Activated CD4-positive, alpha-beta T cell treated with anti-CD3 and anti-CD28 coated beads, Interleukin-2, amount 10 ng/mL, durations not matched to agents 7 days and 5 days (primary cell): Measurements from ENCODE around the gene NR3C2. TPM values are rescaled to one million over a fixed set of nuclear protein-coding genes. Genes with fewer than 3 reads are reported as not detected.
A peak's percentile ranks its signal among the peaks of the same experiment; 100 is the strongest.

Experiments
- CTCF ChIA-PET: fragments of 350-600 bp; sonication (Branson Sonifier 250); formaldehyde crosslinking; loops from one replicate; lab custom pipeline; 2021; ENCODE audit warnings: antibody characterized with exemption; lab: Charles Lee
- POLR2A ChIA-PET: fragments of 350-600 bp; sonication (Branson Sonifier 250); formaldehyde crosslinking; loops from one replicate; lab custom pipeline; 2021; ENCODE audit warnings: antibody characterized with exemption; lab: Charles Lee
- DNase-seq: peaks from one replicate; pipeline ENCODE4 v3.0.0-alpha.2; 2020
- H3K27ac Mint-ChIP-seq: one replicate; pipeline ENCODE4 v1.8.0; 2021; ENCODE audit warnings: mild to moderate bottlenecking, moderate library complexity, mixed read lengths
- H3K27me3 Mint-ChIP-seq: one replicate; pipeline ENCODE4 v1.8.0; 2021; ENCODE audit warnings: mixed read lengths
- H3K36me3 Mint-ChIP-seq: one replicate; pipeline ENCODE4 v1.8.0; 2021; ENCODE audit warnings: low read depth, mixed read lengths
- H3K4me1 Mint-ChIP-seq: one replicate; pipeline ENCODE4 v1.8.0; 2021; ENCODE audit warnings: mixed read lengths
- H3K4me3 Mint-ChIP-seq: one replicate; pipeline ENCODE4 v1.8.0; 2021; ENCODE audit warnings: mild to moderate bottlenecking, moderate library complexity, mixed read lengths
- H3K9me3 Mint-ChIP-seq: one replicate; pipeline ENCODE4 v1.8.0; 2021; ENCODE audit warnings: mixed read lengths
- total RNA-seq, 2 experiments: library from RNA; stranded (reverse); gene quantifications; one replicate each; pipeline ENCODE4 v1.2.3, GENCODE V29; 2021

The NR3C2 gene
- total RNA-seq, 2 experiments from 2014 or later: 4.1 to 5.1 TPM

GRCh38 chr4:148235809-148236208 is 206.4 kb downstream of the NR3C2 start:
- POLR2A ChIA-PET: no interaction called here
- CTCF ChIA-PET: no interaction called here

GRCh38 chr4:148229798-148230197 is 212.4 kb downstream of the NR3C2 start:
- no peak overlapping the region for H3K4me3 Mint-ChIP-seq
- H3K27me3 Mint-ChIP-seq: no peaks in the 10 kb centered on the region
- H3K27ac Mint-ChIP-seq: no peak overlapping the region
- POLR2A ChIA-PET: no interaction called here
- no peaks in the 10 kb centered on the region for H3K4me1 Mint-ChIP-seq
- DNase-seq: no peak
- H3K36me3 Mint-ChIP-seq: no peaks in the 10 kb centered on the region
- peaks cover 3% of the 10 kb centered on the region for H3K9me3 Mint-ChIP-seq
- CTCF ChIA-PET: interaction anchor here (1.0 to 1.1 kb wide), 2 partner anchors 11 to 13 kb away, joined by 3 read pairs; no protein-coding TSS in a partner anchor

More at GRCh38 chr4:148235809-148236208, 206.4 kb downstream of the NR3C2 start:
- DNase-seq: no peak
- peaks cover 3% of the 10 kb centered on the region for H3K9me3 Mint-ChIP-seq
- H3K4me1 Mint-ChIP-seq: peaks cover 2% of the 10 kb centered on the region
- H3K27ac Mint-ChIP-seq: no peak overlapping the region
- H3K4me3 Mint-ChIP-seq: no peak overlapping the region
- H3K36me3 Mint-ChIP-seq: no peaks in the 10 kb centered on the region
- H3K27me3 Mint-ChIP-seq: no peaks in the 10 kb centered on the region

DNA sequence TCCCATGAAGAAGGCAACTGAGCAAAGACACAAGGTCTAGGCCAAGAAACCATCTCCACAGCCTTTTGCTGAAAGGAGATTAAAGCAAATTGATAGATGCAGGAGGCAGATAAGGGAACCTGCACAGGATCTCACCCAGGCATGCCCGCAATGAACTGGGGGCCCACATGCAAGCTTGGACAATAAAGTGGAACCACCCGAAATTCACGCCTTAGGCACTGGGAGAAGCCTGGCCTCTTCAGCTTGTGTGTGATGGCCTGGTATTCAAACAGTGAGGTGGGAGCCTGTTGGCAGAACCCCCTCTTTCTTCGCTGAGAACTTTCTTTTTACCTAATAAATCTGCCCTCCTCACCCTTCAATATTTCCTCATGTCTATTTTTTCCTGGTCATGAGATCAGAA is 213.2 kb downstream of the NR3C2 start:
- ChIA-PET POLR2A (no interaction called here), CTCF (interaction anchor here (1.0 to 1.1 kb wide), 2 partner anchors 12 kb away, joined by 3 read pairs; no protein-coding TSS in a partner anchor)
- Mint-ChIP-seq H3K27ac (no peak overlapping the region), H3K4me3 (no peak overlapping the region), H3K4me1 (no peaks in the 10 kb centered on the region), H3K27me3 (no peaks in the 10 kb centered on the region), H3K36me3 (no peaks in the 10 kb centered on the region), H3K9me3 (peaks cover 3% of the 10 kb centered on the region)
- no peak for DNase-seq

- Mint-ChIP-seq H3K4me1 (no peaks in the 10 kb centered on the region), H3K27ac (no peak overlapping the region), H3K27me3 (no peaks in the 10 kb centered on the region), H3K4me3 (no peak overlapping the region), H3K36me3 (no peaks in the 10 kb centered on the region), H3K9me3 (no peaks in the 10 kb centered on the region)
- no peak for DNase-seq
- ChIA-PET POLR2A (no interaction called here), CTCF (no interaction called here)
Observed at GRCh38 chr4:148227147-148227546, 215.1 kb downstream of the NR3C2 start.

GRCh38 chr4:148226341-148226740 is 215.9 kb downstream of the NR3C2 start:
- Mint-ChIP-seq H3K4me1 (no peaks in the 10 kb centered on the region), H3K4me3 (no peak overlapping the region), H3K36me3 (no peaks in the 10 kb centered on the region), H3K9me3 (no peaks in the 10 kb centered on the region), H3K27ac (no peak overlapping the region), H3K27me3 (no peaks in the 10 kb centered on the region)
- ChIA-PET CTCF (no interaction called here), POLR2A (no interaction called here)
- DNase-seq: no peak

DNA sequence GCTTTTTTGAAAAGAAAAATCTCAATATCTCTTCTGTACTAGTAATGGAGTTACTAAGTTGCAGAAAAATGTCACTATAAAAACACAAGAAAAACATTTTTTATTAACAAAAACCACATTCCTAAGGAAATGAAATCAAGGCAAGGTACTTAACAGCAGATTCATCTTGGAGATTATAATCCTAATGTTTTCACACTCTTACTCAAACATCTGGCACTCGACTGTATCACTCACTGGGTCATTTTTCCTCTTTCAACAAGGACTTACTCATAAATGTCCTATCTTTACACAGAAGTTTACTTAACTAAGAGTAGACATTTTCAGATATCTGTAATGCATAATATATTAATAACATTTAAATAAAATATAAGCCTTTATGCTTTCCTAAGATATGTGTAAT is 216.6 kb downstream of the NR3C2 start:
- Mint-ChIP-seq H3K4me3 (no peak overlapping the region), H3K9me3 (no peaks in the 10 kb centered on the region), H3K36me3 (no peaks in the 10 kb centered on the region), H3K4me1 (no peaks in the 10 kb centered on the region), H3K27me3 (no peaks in the 10 kb centered on the region), H3K27ac (no peak overlapping the region)
- ChIA-PET CTCF (no interaction called here), POLR2A (no interaction called here)
- no peak for DNase-seq

DNA sequence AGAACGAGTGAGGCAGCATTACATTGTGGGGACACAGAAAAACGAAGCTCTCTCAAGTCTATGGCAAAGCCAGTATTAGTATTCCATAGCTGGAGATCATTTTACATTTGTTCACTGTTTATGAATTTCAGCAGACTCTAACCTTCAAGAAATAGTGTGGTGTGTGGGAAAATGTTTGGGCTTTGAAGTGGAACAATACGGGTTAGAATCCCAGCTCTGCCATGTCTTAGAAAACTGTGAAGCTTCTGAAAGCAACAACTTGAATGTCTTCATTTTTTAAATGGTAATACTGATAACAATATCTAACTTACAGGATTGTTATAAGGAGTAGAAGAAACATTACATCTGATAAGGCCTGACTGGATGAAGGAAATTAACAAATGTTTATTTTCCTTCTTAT is 217.7 kb downstream of the NR3C2 start:
- H3K36me3 Mint-ChIP-seq: no peaks in the 10 kb centered on the region

GRCh38 chr4:148222991-148223660 is 219.1 kb downstream of the NR3C2 start:
- Mint-ChIP-seq H3K36me3 (no peaks in the 10 kb centered on the region), H3K27ac (no peak overlapping the region), H3K4me3 (no peak overlapping the region), H3K9me3 (no peaks in the 10 kb centered on the region), H3K27me3 (no peaks in the 10 kb centered on the region), H3K4me1 (peaks cover 7% of the 10 kb centered on the region)
- ChIA-PET CTCF (interaction anchor here (1.2 kb wide), 1 partner anchor 21 kb away, joined by 3 read pairs; no protein-coding TSS in a partner anchor), POLR2A (no interaction called here)
- DNase-seq: no peak

More for the DNA sequence above, 217.7 kb downstream of the NR3C2 start:
- H3K4me3 Mint-ChIP-seq: no peak overlapping the region
- no peaks in the 10 kb centered on the region for H3K4me1 Mint-ChIP-seq
- no peaks in the 10 kb centered on the region for H3K27me3 Mint-ChIP-seq
- DNase-seq: no peak
- ChIA-PET CTCF (interaction anchor here (0.9 to 1.0 kb wide), 2 partner anchors 9 to 13 kb away, joined by 3 read pairs; no protein-coding TSS in a partner anchor), POLR2A (no interaction called here)
- no peaks in the 10 kb centered on the region for H3K9me3 Mint-ChIP-seq
- no peak overlapping the region for H3K27ac Mint-ChIP-seq

- Mint-ChIP-seq H3K27ac (peak overlapping the region; percentile 92), H3K9me3 (no peaks in the 10 kb centered on the region), H3K4me3 (peak overlapping the region; percentile 61), H3K4me1 (peaks cover 29% of the 10 kb centered on the region), H3K27me3 (no peaks in the 10 kb centered on the region), H3K36me3 (peaks cover 1% of the 10 kb centered on the region)
- ChIA-PET CTCF (interaction anchor here (0.9 kb wide), 1 partner anchor 12 kb away, joined by 3 read pairs; no protein-coding TSS in a partner anchor), POLR2A (no interaction called here)
- peak; percentile 57 for DNase-seq
Observed at GRCh38 chr4:148216866-148217814, 225.1 kb downstream of the NR3C2 start.

- H3K4me1 Mint-ChIP-seq: peaks cover 29% of the 10 kb centered on the region
- no peak for DNase-seq
- peak overlapping the region; percentile 92 for H3K27ac Mint-ChIP-seq
- H3K36me3 Mint-ChIP-seq: peaks cover 1% of the 10 kb centered on the region
- CTCF ChIA-PET: interaction anchor here (0.9 kb wide), 1 partner anchor 13 kb away, joined by 3 read pairs; no protein-coding TSS in a partner anchor
- no peaks in the 10 kb centered on the region for H3K9me3 Mint-ChIP-seq
- POLR2A ChIA-PET: no interaction called here
- no peaks in the 10 kb centered on the region for H3K27me3 Mint-ChIP-seq
- peak overlapping the region; percentile 61 for H3K4me3 Mint-ChIP-seq
Observed at GRCh38 chr4:148216321-148216720, 225.9 kb downstream of the NR3C2 start.

DNA sequence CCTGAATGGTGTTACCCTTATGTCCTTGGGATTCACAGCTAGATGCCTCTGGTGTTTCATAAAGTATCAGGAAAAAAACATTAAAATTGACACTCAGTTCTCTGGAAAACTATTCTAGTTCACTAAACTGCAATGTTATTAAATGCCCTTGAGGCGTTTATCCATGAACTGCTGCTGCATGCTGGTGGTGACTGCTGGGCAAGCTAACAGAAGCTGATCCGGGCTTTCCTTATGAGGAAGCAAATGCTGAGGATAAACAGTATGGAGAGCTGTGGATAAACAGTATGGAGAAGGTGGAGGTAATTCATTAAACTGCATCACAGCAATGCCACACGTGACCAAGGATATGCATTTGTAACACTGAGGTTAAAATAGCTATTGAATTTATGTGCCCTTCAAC is 227.0 kb downstream of the NR3C2 start:
- peaks cover 1% of the 10 kb centered on the region for H3K36me3 Mint-ChIP-seq
- no peaks in the 10 kb centered on the region for H3K27me3 Mint-ChIP-seq
- no peak overlapping the region for H3K4me3 Mint-ChIP-seq
- H3K9me3 Mint-ChIP-seq: no peaks in the 10 kb centered on the region
- no peak overlapping the region for H3K27ac Mint-ChIP-seq
- peaks cover 29% of the 10 kb centered on the region for H3K4me1 Mint-ChIP-seq
- ChIA-PET CTCF (no interaction called here), POLR2A (no interaction called here)
- DNase-seq: no peak

GRCh38 chr4:148214529-148215166 is 227.6 kb downstream of the NR3C2 start:
- POLR2A ChIA-PET: no interaction called here
- no peak overlapping the region for H3K27ac Mint-ChIP-seq

More at GRCh38 chr4:148214529-148215166, 227.6 kb downstream of the NR3C2 start:
- Mint-ChIP-seq H3K36me3 (peaks cover 1% of the 10 kb centered on the region), H3K27me3 (no peaks in the 10 kb centered on the region), H3K4me3 (no peak overlapping the region), H3K4me1 (peaks cover 29% of the 10 kb centered on the region), H3K9me3 (no peaks in the 10 kb centered on the region)
- no peak for DNase-seq
- CTCF ChIA-PET: no interaction called here
